K562 (cell line): ENCODE measurements around the gene QPRT. TPM values are rescaled to one million over a fixed set of nuclear protein-coding genes. Genes with fewer than 3 reads are reported as not detected.
A peak's percentile ranks its signal among the peaks of the same experiment; 100 is the strongest.

Experiments
- CTBP1 ChIP-seq: fragments of 450-650 bp; IDR thresholded peaks from 2 replicates; pipeline ENCODE4 v1.6.1; 2016; ENCODE audit warnings: borderline replicate concordance
- ETV6 ChIP-seq, 3 experiments: fragments of 150-350 bp in 1 of 3; sonication (generic) in 1 of 3; formaldehyde crosslinking in 1 of 3; IDR thresholded peaks; 2 replicates each; pipeline versions ENCODE4 v1.6.1 to v1.8.0; 2014 to 2022; ENCODE audit warnings: borderline replicate concordance in 2 of 3, low read depth in 2 of 3, antibody characterized with exemption in 1 of 3, low read length in 1 of 3, mild to moderate bottlenecking in 1 of 3, missing genetic modification reagents in 1 of 3
- GABPA ChIP-seq: fragments of 200-800 bp; sonication (Bioruptor generic); conservative IDR thresholded peaks from 2 replicates; pipeline ENCODE4 v1.6.1; 2016; ENCODE audit warnings: low read depth, missing genetic modification characterization, missing compliant biosample characterization
- PCBP2 ChIP-seq: fragments of 200-400 bp; formaldehyde crosslinking; IDR thresholded peaks from 2 replicates; pipeline ENCODE4 v1.6.1; 2018; ENCODE audit warnings: low read length, low read depth, mild to moderate bottlenecking, moderate library complexity; ENCODE audit not compliant: poor library complexity, severe bottlenecking
- RAD21 ChIP-seq, 2 experiments: fragments of 250-450 bp in 1 of 2; fragments of 450-650 bp in 1 of 2; sonication (Bioruptor Pico) in 1 of 2; formaldehyde crosslinking in 1 of 2; IDR thresholded peaks in 1 of 2; conservative IDR thresholded peaks in 1 of 2; 2 replicates each; pipeline versions ENCODE4 v1.4.0 to v1.8.0; 2020 to 2022; ENCODE audit warnings: mild to moderate bottlenecking in 2 of 2, moderate library complexity in 1 of 2
- RFX1 ChIP-seq: fragments of 450-650 bp; IDR thresholded peaks from 2 replicates; pipeline ENCODE4 v1.6.1; 2016; ENCODE audit warnings: mild to moderate bottlenecking, moderate library complexity
- SNRNP70 ChIP-seq: fragments of 200-400 bp; formaldehyde crosslinking; optimal IDR thresholded peaks from 2 replicates; pipeline ENCODE3; 2017; ENCODE audit warnings: low read depth, low read length
- TAL1 ChIP-seq: fragments of 450-650 bp; IDR thresholded peaks from 2 replicates; pipeline ENCODE4 v1.6.1; 2016; ENCODE audit warnings: mild to moderate bottlenecking
- ZNF280A ChIP-seq: fragments of 450-650 bp; IDR thresholded peaks from 2 replicates; pipeline ENCODE4 v1.6.1; 2018; ENCODE audit warnings: mild to moderate bottlenecking, low read depth; ENCODE audit not compliant: partially characterized antibody
- ZNF280B ChIP-seq: fragments of 250-450 bp; sonication (Bioruptor Pico); IDR thresholded peaks from 2 replicates; pipeline ENCODE4 v1.5.1; 2021; ENCODE audit warnings: mild to moderate bottlenecking
- ZNF354B ChIP-seq: fragments of 250-450 bp; sonication (Bioruptor Pico); IDR thresholded peaks from 2 replicates; pipeline ENCODE4 v1.4.0; 2020
- polyA plus RNA-seq, 8 experiments: library from polyadenylated mRNA; depleted of rRNA in 4 of 8; stranded (reverse) in 5 of 8; unstranded in 3 of 8; fragments of >200 nt; fragmentation: Nextera tagmentation in 2 of 8; fragmentation: Illumina TruSeq in 1 of 8; extraction: Ambion mirVana in 2 of 8; extraction: Trizol in 1 of 8; gene quantifications; 2 replicates each; pipeline versions ENCODE4 v1.2.1 to v1.2.3, GENCODE V29; 2011 to 2014; ENCODE audit warnings: inconsistent platforms in 1 of 8, missing spikeins in 1 of 8
- total RNA-seq, 7 experiments: library from RNA; depleted of rRNA in 6 of 7; stranded (reverse); fragments of >200 nt in 6 of 7; fragmentation: Illumina TruSeq in 2 of 7; extraction: Trizol in 2 of 7; gene quantifications; 2 replicates each; pipeline versions ENCODE4 v1.2.1 to v1.2.3, GENCODE V29; 2011 to 2021; ENCODE audit warnings: low replicate concordance in 1 of 7
- TF ChIP-seq, protein P1 (sequence below), 2 experiments: fragments of 450-650 bp; formaldehyde crosslinking in 1 of 2; IDR thresholded peaks; 2 replicates each; pipeline versions ENCODE4 v1.4.0 to v1.6.1; 2014 to 2020; ENCODE audit warnings: mild to moderate bottlenecking in 2 of 2, borderline replicate concordance in 1 of 2, low read depth in 1 of 2

Gene QPRT
- total and polyA plus RNA-seq, 9 of the 15 experiments (the other 6 are each of a cell fraction or from before 2014, with no cell fraction given): 7.7 to 112 (median 64.1) TPM

DNA sequence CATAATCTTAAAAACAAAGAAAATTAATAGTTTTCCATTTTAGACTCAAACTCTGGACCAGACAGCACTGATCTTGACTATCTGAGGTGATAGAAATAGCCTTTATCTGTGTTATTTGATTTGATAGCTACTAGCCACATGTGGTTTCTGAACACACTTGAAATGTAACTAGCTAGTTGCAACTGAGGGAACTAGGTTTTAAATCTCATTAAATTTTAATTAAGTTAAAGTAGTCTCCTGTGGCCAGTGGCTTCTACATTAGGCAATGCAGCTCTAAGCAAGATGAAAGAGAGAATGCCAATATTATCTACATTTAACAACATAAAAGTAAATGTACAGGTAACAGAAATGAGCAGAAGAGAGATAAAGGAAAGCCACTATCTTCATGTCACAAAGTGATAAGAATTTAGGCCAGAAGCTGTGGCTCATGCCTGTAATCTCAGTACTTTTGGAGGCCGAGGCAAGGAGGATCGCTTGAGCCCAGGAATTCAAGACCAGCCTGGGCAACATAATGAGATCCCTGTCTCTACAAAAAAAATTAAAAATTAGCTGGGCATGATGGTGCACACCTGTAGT is 27.1 kb upstream of the QPRT start (continued):
- TF ChIP-seq, protein P1, sequence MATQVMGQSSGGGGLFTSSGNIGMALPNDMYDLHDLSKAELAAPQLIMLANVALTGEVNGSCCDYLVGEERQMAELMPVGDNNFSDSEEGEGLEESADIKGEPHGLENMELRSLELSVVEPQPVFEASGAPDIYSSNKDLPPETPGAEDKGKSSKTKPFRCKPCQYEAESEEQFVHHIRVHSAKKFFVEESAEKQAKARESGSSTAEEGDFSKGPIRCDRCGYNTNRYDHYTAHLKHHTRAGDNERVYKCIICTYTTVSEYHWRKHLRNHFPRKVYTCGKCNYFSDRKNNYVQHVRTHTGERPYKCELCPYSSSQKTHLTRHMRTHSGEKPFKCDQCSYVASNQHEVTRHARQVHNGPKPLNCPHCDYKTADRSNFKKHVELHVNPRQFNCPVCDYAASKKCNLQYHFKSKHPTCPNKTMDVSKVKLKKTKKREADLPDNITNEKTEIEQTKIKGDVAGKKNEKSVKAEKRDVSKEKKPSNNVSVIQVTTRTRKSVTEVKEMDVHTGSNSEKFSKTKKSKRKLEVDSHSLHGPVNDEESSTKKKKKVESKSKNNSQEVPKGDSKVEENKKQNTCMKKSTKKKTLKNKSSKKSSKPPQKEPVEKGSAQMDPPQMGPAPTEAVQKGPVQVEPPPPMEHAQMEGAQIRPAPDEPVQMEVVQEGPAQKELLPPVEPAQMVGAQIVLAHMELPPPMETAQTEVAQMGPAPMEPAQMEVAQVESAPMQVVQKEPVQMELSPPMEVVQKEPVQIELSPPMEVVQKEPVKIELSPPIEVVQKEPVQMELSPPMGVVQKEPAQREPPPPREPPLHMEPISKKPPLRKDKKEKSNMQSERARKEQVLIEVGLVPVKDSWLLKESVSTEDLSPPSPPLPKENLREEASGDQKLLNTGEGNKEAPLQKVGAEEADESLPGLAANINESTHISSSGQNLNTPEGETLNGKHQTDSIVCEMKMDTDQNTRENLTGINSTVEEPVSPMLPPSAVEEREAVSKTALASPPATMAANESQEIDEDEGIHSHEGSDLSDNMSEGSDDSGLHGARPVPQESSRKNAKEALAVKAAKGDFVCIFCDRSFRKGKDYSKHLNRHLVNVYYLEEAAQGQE (IDR thresholded peaks at IDR 0.05; ENCODE audit: borderline replicate concordance): no peak
- TF ChIP-seq, protein P1 (CRISPR knock-in tag; IDR thresholded peaks at IDR 0.05; ENCODE audit: low read depth): no peak
- TF ChIP-seq GABPA (tag) (no peak), CTBP1 (peak; percentile 27; the same call in 1 of the 2 replicates), ZNF280B (CRISPR knock-in tag) (no peak), ZNF280A (no peak), PCBP2 (no peak), SNRNP70 (no peak), RFX1 (no peak), ZNF354B (CRISPR knock-in tag) (peak; percentile 53; the same call in 1 of the 2 replicates), RAD21 (CRISPR knock-in tag; conservative IDR thresholded peaks at IDR 0.05 in 1 of 2, IDR thresholded peaks at IDR 0.05 in 1 of 2) (no peak), TAL1 (peak; percentile 14; the same call in 1 of the 2 replicates), ETV6 (IDR thresholded peaks at IDR 0.05; ENCODE audit: borderline replicate concordance in 1 of 2, low read depth in 2 of 2, low read length in 1 of 2) (no peak), ETV6 (CRISPR knock-in tag; IDR thresholded peaks at IDR 0.05; ENCODE audit: borderline replicate concordance) (no peak)
